Measurements from ENCODE around the gene YY1AP1. TPM values are rescaled to one million over a fixed set of nuclear protein-coding genes. Genes with fewer than 3 reads are reported as not detected.
"Not testable (repeated sequence)": the region's sequence is repeated elsewhere in the genome, so short reads cannot be mapped to it uniquely, and the experiment has no call there.

Gene YY1AP1
- total and polyA plus RNA-seq, 7 donors, result 21.6 to 195 (median 54.3) TPM

GRCh38 chr1:155717041-155717440 lies 28.5 kb upstream of the YY1AP1 start:
- 84 to 89% methylated on average over 7 of the region's 7 CpGs for WGBS, 2 donors
- H3K36me3 ChIP-seq, result peaks cover 0 to 26% (median 1%) of the 10 kb centered on the region in 4 donors
- H3K9me3 ChIP-seq, result no peaks in the 10 kb centered on the region
- no peak overlapping the region for H3K4me3 ChIP-seq
- intact Hi-C loops (cut with DNase I), result no loop called here
- H3K27ac ChIP-seq, result no peak overlapping the region
- TF ChIP-seq CTCF (IDR thresholded peaks at IDR 0.05) (no peak), POLR2AphosphoS5 (IDR thresholded peaks at IDR 0.05) (no peak), EP300 (IDR thresholded peaks at IDR 0.05) (no peak)
- DNase-seq, result no peak
- H3K4me1 ChIP-seq, result peaks cover 0 to 7% (median 0%) of the 10 kb centered on the region in 4 donors
- H3K27me3 ChIP-seq, result no peaks in the 10 kb centered on the region

- no peak for DNase-seq
- H3K4me3 ChIP-seq, result no peak overlapping the region
- no peak for TF ChIP-seq EP300 (IDR thresholded peaks at IDR 0.05)
- TF ChIP-seq POLR2AphosphoS5 (IDR thresholded peaks at IDR 0.05), result no peak
- TF ChIP-seq POLR2A (IDR thresholded peaks at IDR 0.05), result no peak
- TF ChIP-seq CTCF (IDR thresholded peaks at IDR 0.05), result no peak
- peaks cover 0 to 7% (median 0%) of the 10 kb centered on the region in 4 donors for H3K4me1 ChIP-seq
- no peaks in the 10 kb centered on the region for H3K9me3 ChIP-seq
- H3K36me3 ChIP-seq, result peaks cover 0 to 21% (median 1%) of the 10 kb centered on the region in 4 donors
- no peak overlapping the region for H3K27ac ChIP-seq
- H3K27me3 ChIP-seq, result no peaks in the 10 kb centered on the region
- intact Hi-C loops (cut with DNase I), result no loop called here
- 98% methylated on average over 5 of the region's 5 CpGs for WGBS, 2 donors
These were observed 27.2 kb upstream of the YY1AP1 start for GRCh38 chr1:155715777-155716176.

- intact Hi-C loops (cut with DNase I); H3K27ac ChIP-seq; DNase-seq; H3K4me3 ChIP-seq; H3K4me1 ChIP-seq; H3K9me3 ChIP-seq; H3K27me3 ChIP-seq: not testable (repeated sequence)
- 98% methylated on average over 3 of the region's 3 CpGs for WGBS, 2 donors
- peaks cover 0 to 26% (median 3%) of the 10 kb centered on the region in 4 donors for H3K36me3 ChIP-seq
These were observed 26.5 kb upstream of the YY1AP1 start for GRCh38 chr1:155715056-155715455.

GRCh38 chr1:155713075-155713474 lies 24.5 kb upstream of the YY1AP1 start:
- Histone ChIP-seq H3K4me1 (peaks cover 0 to 7% (median 0%) of the 10 kb centered on the region in 4 donors), H3K36me3 (peaks cover 0 to 13% (median 3%) of the 10 kb centered on the region in 4 donors), H3K27me3 (no peaks in the 10 kb centered on the region), H3K27ac (no peak overlapping the region), H3K4me3 (no peak overlapping the region), H3K9me3 (no peaks in the 10 kb centered on the region)
- intact Hi-C loops (cut with DNase I), result no loop called here
- no peak for DNase-seq
- TF ChIP-seq CTCF (IDR thresholded peaks at IDR 0.05) (no peak), EP300 (IDR thresholded peaks at IDR 0.05) (no peak), POLR2A (IDR thresholded peaks at IDR 0.05) (no peak), POLR2AphosphoS5 (IDR thresholded peaks at IDR 0.05) (no peak)
- 72 to 77% methylated on average over 2 of the region's 2 CpGs for WGBS, 2 donors

GRCh38 chr1:155712636-155713035 lies 24.1 kb upstream of the YY1AP1 start:
- H3K27me3 ChIP-seq; H3K9me3 ChIP-seq; DNase-seq; H3K4me1 ChIP-seq; H3K27ac ChIP-seq; H3K36me3 ChIP-seq; H3K4me3 ChIP-seq; intact Hi-C loops (cut with DNase I): not testable (repeated sequence)
- WGBS, 2 donors, result 90 to 93% methylated on average over 3 of the region's 3 CpGs

DNA sequence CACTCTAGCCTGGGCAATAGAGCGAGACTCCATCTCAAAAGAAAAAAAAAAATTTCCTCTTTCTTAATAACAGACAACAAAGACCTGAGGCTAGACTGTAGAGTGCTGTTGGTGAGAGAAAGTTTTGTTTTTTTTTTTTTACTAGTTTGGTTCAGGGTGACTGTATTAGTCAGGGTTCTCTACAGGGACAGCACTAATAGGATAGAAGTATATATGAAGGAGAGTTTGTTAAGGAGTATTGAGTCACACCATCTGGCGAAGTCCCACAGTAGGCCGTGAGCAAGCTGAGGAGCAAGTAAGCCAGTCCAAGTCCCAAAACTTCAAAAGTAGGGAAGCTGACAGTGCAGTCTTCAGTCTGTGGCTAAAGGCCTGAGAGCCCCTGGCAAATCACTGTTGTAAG lies 22.9 kb upstream of the YY1AP1 start:
- 93 to 96% methylated on average over 1 to 2 of the region's 3 CpGs for WGBS, 2 donors
- DNase-seq; H3K27me3 ChIP-seq; H3K9me3 ChIP-seq; H3K4me3 ChIP-seq; intact Hi-C loops (cut with DNase I); H3K4me1 ChIP-seq; H3K36me3 ChIP-seq; H3K27ac ChIP-seq: not testable (repeated sequence)
